Measurements from ENCODE around the gene ROR2.

DNA sequence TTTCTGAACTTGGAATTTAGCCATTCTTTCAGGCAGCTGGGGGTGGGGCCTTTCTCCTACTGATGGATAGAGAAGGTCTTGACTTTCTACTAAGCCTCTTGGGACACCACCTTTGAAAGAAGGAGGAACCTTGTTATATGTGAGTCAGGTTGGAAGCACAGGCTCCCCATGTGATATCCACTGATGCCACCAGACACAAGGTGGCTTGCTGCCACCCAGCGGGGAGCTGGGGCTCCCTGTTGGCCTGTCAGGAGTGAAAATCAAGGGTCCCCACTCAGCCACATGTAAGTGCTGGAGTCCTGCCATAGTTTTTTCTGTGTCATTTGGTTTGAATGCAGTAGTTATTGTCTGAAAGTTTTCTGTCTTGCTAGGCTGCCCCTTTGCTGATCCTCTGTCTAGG, 274.0 kb downstream of the ROR2 start:
- TF ChIP-seq POLR2AphosphoS5 (IDR thresholded peaks at IDR 0.05; ENCODE audit: low read depth, low read length) (no peak), POLR2A (IDR thresholded peaks at IDR 0.05; ENCODE audit: control extremely low read depth in 1 of 2, low read depth in 2 of 2, low read length in 2 of 2) (no peak), CREB1 (IDR thresholded peaks at IDR 0.05) (no peak), CBX8 (IDR thresholded peaks at IDR 0.05; ENCODE audit: borderline replicate concordance, low read depth, low read length) (no peak), TAF1 (IDR thresholded peaks at IDR 0.05; ENCODE audit: low read depth, low read length) (no peak), EP300 (IDR thresholded peaks at IDR 0.05; ENCODE audit: borderline replicate concordance in 1 of 2, low read depth in 2 of 2, low read length in 2 of 2) (no peak), TBP (IDR thresholded peaks at IDR 0.05; ENCODE audit: low read depth, low read length) (no peak), BACH1 (IDR thresholded peaks at IDR 0.05; ENCODE audit: low read length) (no peak)
- TF ChIP-seq, protein P1, sequence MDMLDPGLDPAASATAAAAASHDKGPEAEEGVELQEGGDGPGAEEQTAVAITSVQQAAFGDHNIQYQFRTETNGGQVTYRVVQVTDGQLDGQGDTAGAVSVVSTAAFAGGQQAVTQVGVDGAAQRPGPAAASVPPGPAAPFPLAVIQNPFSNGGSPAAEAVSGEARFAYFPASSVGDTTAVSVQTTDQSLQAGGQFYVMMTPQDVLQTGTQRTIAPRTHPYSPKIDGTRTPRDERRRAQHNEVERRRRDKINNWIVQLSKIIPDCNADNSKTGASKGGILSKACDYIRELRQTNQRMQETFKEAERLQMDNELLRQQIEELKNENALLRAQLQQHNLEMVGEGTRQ (IDR thresholded peaks at IDR 0.05; ENCODE audit: low read length) = no peak

Data from H1 (cell line).